Measurements from ENCODE around the gene TBC1D12.
A peak's percentile ranks its signal among the peaks of the same experiment; 100 is the strongest.
"Not testable (repeated sequence)": the region's sequence is repeated elsewhere in the genome, so short reads cannot be mapped to it uniquely, and the experiment has no call there.

The TBC1D12 gene

GRCh38 chr10:94375374-94375773 lies 27.0 kb upstream of the TBC1D12 start:
- Histone ChIP-seq H3K4me3 (ENCODE audit: low read length) (no peak overlapping the region), H3K9ac (ENCODE audit: low read length) (no peak overlapping the region), H3K9me3 (ENCODE audit: control insufficient read depth, low read depth, low read length) (no peaks in the 10 kb centered on the region), H3K27ac (ENCODE audit: low read length) (no peak overlapping the region), H3K4me1 (ENCODE audit: control insufficient read depth, low read depth, low read length) (no peaks in the 10 kb centered on the region), H3K27me3 (ENCODE audit: control insufficient read depth, insufficient read depth, low read length) (no peaks in the 10 kb centered on the region), H3K36me3 (ENCODE audit: control insufficient read depth, low read depth, low read length) (no peaks in the 10 kb centered on the region)

- Histone ChIP-seq H3K4me1 (ENCODE audit: control insufficient read depth, low read depth, low read length) (no peaks in the 10 kb centered on the region), H3K9me3 (ENCODE audit: control insufficient read depth, low read depth, low read length) (no peaks in the 10 kb centered on the region), H3K9ac (ENCODE audit: low read length) (no peak overlapping the region), H3K27ac (ENCODE audit: low read length) (no peak overlapping the region), H3K27me3 (ENCODE audit: control insufficient read depth, insufficient read depth, low read length) (no peaks in the 10 kb centered on the region), H3K36me3 (ENCODE audit: control insufficient read depth, low read depth, low read length) (no peaks in the 10 kb centered on the region), H3K4me3 (ENCODE audit: low read length) (no peak overlapping the region)
Observed at GRCh38 chr10:94376865-94377264, 25.5 kb upstream of the TBC1D12 start.

- Histone ChIP-seq H3K27ac (ENCODE audit: low read length) (no peak overlapping the region), H3K9me3 (ENCODE audit: control insufficient read depth, low read depth, low read length) (no peaks in the 10 kb centered on the region), H3K9ac (ENCODE audit: low read length) (no peak overlapping the region), H3K4me3 (ENCODE audit: low read length) (no peak overlapping the region), H3K4me1 (ENCODE audit: control insufficient read depth, low read depth, low read length) (no peaks in the 10 kb centered on the region), H3K36me3 (ENCODE audit: control insufficient read depth, low read depth, low read length) (no peaks in the 10 kb centered on the region), H3K27me3 (ENCODE audit: control insufficient read depth, insufficient read depth, low read length) (no peaks in the 10 kb centered on the region)
Observed at GRCh38 chr10:94383530-94383929, 18.8 kb upstream of the TBC1D12 start.

- not testable (repeated sequence) for H3K36me3 ChIP-seq (ENCODE audit: control insufficient read depth, low read depth, low read length); H3K4me1 ChIP-seq (ENCODE audit: control insufficient read depth, low read depth, low read length); H3K27ac ChIP-seq (ENCODE audit: low read length); H3K27me3 ChIP-seq (ENCODE audit: control insufficient read depth, insufficient read depth, low read length); H3K4me3 ChIP-seq (ENCODE audit: low read length); H3K9ac ChIP-seq (ENCODE audit: low read length); H3K9me3 ChIP-seq (ENCODE audit: control insufficient read depth, low read depth, low read length)
Observed at GRCh38 chr10:94385733-94386132, 16.6 kb upstream of the TBC1D12 start.

GRCh38 chr10:94392117-94392516 lies 10.2 kb upstream of the TBC1D12 start:
- H3K27ac ChIP-seq (ENCODE audit: low read length): not testable (repeated sequence)

GRCh38 chr10:94397549-94398370 lies 4.6 kb upstream of the TBC1D12 start:
- Histone ChIP-seq H3K4me1 (ENCODE audit: control insufficient read depth, low read depth, low read length) (no peaks in the 10 kb centered on the region), H3K9ac (ENCODE audit: low read length) (no peak overlapping the region), H3K27ac (ENCODE audit: low read length) (no peak overlapping the region), H3K9me3 (ENCODE audit: control insufficient read depth, low read depth, low read length) (no peaks in the 10 kb centered on the region), H3K27me3 (ENCODE audit: control insufficient read depth, insufficient read depth, low read length) (no peaks in the 10 kb centered on the region), H3K4me3 (ENCODE audit: low read length) (no peak overlapping the region), H3K36me3 (ENCODE audit: control insufficient read depth, low read depth, low read length) (no peaks in the 10 kb centered on the region)

More at GRCh38 chr10:94392117-94392516, 10.2 kb upstream of the TBC1D12 start:
- not testable (repeated sequence) for H3K9me3 ChIP-seq (ENCODE audit: control insufficient read depth, low read depth, low read length); H3K9ac ChIP-seq (ENCODE audit: low read length); H3K27me3 ChIP-seq (ENCODE audit: control insufficient read depth, insufficient read depth, low read length); H3K36me3 ChIP-seq (ENCODE audit: control insufficient read depth, low read depth, low read length); H3K4me3 ChIP-seq (ENCODE audit: low read length); H3K4me1 ChIP-seq (ENCODE audit: control insufficient read depth, low read depth, low read length)

- Histone ChIP-seq H3K4me3 (ENCODE audit: low read length) (no peak overlapping the region), H3K4me1 (ENCODE audit: control insufficient read depth, low read depth, low read length) (no peaks in the 10 kb centered on the region), H3K9me3 (ENCODE audit: control insufficient read depth, low read depth, low read length) (no peaks in the 10 kb centered on the region), H3K9ac (ENCODE audit: low read length) (no peak overlapping the region), H3K27me3 (ENCODE audit: control insufficient read depth, insufficient read depth, low read length) (peaks cover 8% of the 10 kb centered on the region), H3K36me3 (ENCODE audit: control insufficient read depth, low read depth, low read length) (no peaks in the 10 kb centered on the region), H3K27ac (ENCODE audit: low read length) (no peak overlapping the region)
Observed at GRCh38 chr10:94398762-94399161, 3.6 kb upstream of the TBC1D12 start.

GRCh38 chr10:94402843-94403379 lies 570 bp downstream of the TBC1D12 start:
- Histone ChIP-seq H3K4me3 (ENCODE audit: low read length) (peak overlapping the region; percentile 72), H3K27ac (ENCODE audit: low read length) (no peak overlapping the region), H3K9ac (ENCODE audit: low read length) (peak overlapping the region; percentile 12), H3K9me3 (ENCODE audit: control insufficient read depth, low read depth, low read length) (no peaks in the 10 kb centered on the region), H3K4me1 (ENCODE audit: control insufficient read depth, low read depth, low read length) (no peaks in the 10 kb centered on the region), H3K36me3 (ENCODE audit: control insufficient read depth, low read depth, low read length) (no peaks in the 10 kb centered on the region), H3K27me3 (ENCODE audit: control insufficient read depth, insufficient read depth, low read length) (peaks cover 36% of the 10 kb centered on the region)

GRCh38 chr10:94403380-94404213 lies 1.3 kb downstream of the TBC1D12 start:
- Histone ChIP-seq H3K27ac (ENCODE audit: low read length) (no peak overlapping the region), H3K9me3 (ENCODE audit: control insufficient read depth, low read depth, low read length) (no peaks in the 10 kb centered on the region), H3K27me3 (ENCODE audit: control insufficient read depth, insufficient read depth, low read length) (peaks cover 36% of the 10 kb centered on the region), H3K4me1 (ENCODE audit: control insufficient read depth, low read depth, low read length) (no peaks in the 10 kb centered on the region), H3K36me3 (ENCODE audit: control insufficient read depth, low read depth, low read length) (no peaks in the 10 kb centered on the region), H3K4me3 (ENCODE audit: low read length) (peak overlapping the region; percentile 72), H3K9ac (ENCODE audit: low read length) (peak overlapping the region; percentile 12)

GRCh38 chr10:94405406-94405805 lies 3.1 kb downstream of the TBC1D12 start:
- H3K27ac ChIP-seq (ENCODE audit: low read length): no peak overlapping the region
- no peaks in the 10 kb centered on the region for H3K36me3 ChIP-seq (ENCODE audit: control insufficient read depth, low read depth, low read length)
- no peaks in the 10 kb centered on the region for H3K9me3 ChIP-seq (ENCODE audit: control insufficient read depth, low read depth, low read length)
- H3K4me1 ChIP-seq (ENCODE audit: control insufficient read depth, low read depth, low read length): no peaks in the 10 kb centered on the region
- H3K27me3 ChIP-seq (ENCODE audit: control insufficient read depth, insufficient read depth, low read length): peaks cover 36% of the 10 kb centered on the region
- H3K9ac ChIP-seq (ENCODE audit: low read length): no peak overlapping the region
- no peak overlapping the region for H3K4me3 ChIP-seq (ENCODE audit: low read length)

GRCh38 chr10:94407668-94408067 lies 5.3 kb downstream of the TBC1D12 start:
- Histone ChIP-seq H3K27ac (ENCODE audit: low read length) (no peak overlapping the region), H3K27me3 (ENCODE audit: control insufficient read depth, insufficient read depth, low read length) (peaks cover 36% of the 10 kb centered on the region), H3K4me1 (ENCODE audit: control insufficient read depth, low read depth, low read length) (no peaks in the 10 kb centered on the region), H3K36me3 (ENCODE audit: control insufficient read depth, low read depth, low read length) (no peaks in the 10 kb centered on the region), H3K9me3 (ENCODE audit: control insufficient read depth, low read depth, low read length) (no peaks in the 10 kb centered on the region), H3K9ac (ENCODE audit: low read length) (no peak overlapping the region), H3K4me3 (ENCODE audit: low read length) (no peak overlapping the region)
